HL-60 (cell line): ENCODE data around the gene MX2.

ENCODE experiments used
- DNase-seq, 2 experiments: peaks; one replicate each; pipeline ENCODE4 v3.0.0-alpha.2; 2010 to 2020; ENCODE audit warnings: low read depth in 1 of 2, low spot score in 1 of 2
- H3K27ac ChIP-seq: fragments of 250-450 bp; sonication (Bioruptor Pico); replicated peaks from 2 replicates; pipeline ENCODE4 v1.5.1; 2020; ENCODE audit warnings: mild to moderate bottlenecking, moderate library complexity
- H3K27me3 ChIP-seq: fragments of 250-450 bp; sonication (Bioruptor Pico); 2 replicates; pipeline ENCODE4 v1.5.1; 2021; ENCODE audit warnings: mild to moderate bottlenecking, moderate library complexity; ENCODE audit not compliant: insufficient read depth, poor library complexity, severe bottlenecking
- H3K4me3 ChIP-seq: replicated peaks from 2 replicates; pipeline ENCODE4 v1.5.1; 2011; ENCODE audit warnings: mild to moderate bottlenecking, control low read depth, low read length; ENCODE audit not compliant: insufficient read depth
- GABPA ChIP-seq: IDR thresholded peaks from 2 replicates; pipeline ENCODE4 v1.6.1; 2012; ENCODE audit warnings: low read depth
- POLR2AphosphoS5 ChIP-seq: IDR thresholded peaks from 2 replicates; pipeline ENCODE4 v1.6.1; 2012; ENCODE audit warnings: low read depth
- SPI1 ChIP-seq: IDR thresholded peaks from 2 replicates; pipeline ENCODE4 v1.6.1; 2012; ENCODE audit warnings: low read depth, mild to moderate bottlenecking, borderline replicate concordance
- TF ChIP-seq, protein P1 (sequence below): IDR thresholded peaks from 2 replicates; pipeline ENCODE4 v1.6.1; 2012; ENCODE audit warnings: low read depth; ENCODE audit not compliant: insufficient replicate concordance
- TF ChIP-seq, protein P2 (sequence below): IDR thresholded peaks from one replicate; pipeline ENCODE4 v1.5.1; 2011; ENCODE audit warnings: low read length, control low read depth, inconsistent platforms; ENCODE audit not compliant: insufficient read depth

The MX2 gene

DNA sequence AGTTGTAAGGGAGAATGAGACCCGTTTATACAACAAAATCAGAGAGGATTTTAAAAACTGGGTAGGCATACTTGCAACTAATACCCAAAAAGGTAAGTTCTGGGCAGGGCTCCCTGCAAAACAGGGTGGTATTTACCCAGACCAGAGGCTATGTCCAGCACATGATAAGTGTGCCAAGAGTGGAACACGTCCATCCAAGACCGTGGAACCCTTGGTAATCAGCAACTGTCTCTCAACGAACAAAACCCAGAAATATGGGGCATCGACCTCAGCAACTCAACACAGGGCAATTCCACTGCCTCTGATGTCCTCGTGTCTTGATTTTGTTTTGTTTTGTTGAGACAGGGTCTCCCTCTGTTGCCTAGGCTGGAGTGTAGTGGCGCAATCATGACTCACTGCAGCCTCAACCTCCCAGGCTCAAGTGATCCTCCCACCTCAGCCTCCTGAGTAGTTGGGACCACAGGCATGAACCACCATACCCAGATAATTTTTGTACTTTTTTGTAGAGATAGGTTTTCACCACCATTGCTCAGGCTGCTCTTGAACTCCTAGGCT, 37.5 kb downstream of the MX2 start:
- TF ChIP-seq GABPA (no peak), POLR2AphosphoS5 (no peak), SPI1 (no peak)
- TF ChIP-seq, protein P1, sequence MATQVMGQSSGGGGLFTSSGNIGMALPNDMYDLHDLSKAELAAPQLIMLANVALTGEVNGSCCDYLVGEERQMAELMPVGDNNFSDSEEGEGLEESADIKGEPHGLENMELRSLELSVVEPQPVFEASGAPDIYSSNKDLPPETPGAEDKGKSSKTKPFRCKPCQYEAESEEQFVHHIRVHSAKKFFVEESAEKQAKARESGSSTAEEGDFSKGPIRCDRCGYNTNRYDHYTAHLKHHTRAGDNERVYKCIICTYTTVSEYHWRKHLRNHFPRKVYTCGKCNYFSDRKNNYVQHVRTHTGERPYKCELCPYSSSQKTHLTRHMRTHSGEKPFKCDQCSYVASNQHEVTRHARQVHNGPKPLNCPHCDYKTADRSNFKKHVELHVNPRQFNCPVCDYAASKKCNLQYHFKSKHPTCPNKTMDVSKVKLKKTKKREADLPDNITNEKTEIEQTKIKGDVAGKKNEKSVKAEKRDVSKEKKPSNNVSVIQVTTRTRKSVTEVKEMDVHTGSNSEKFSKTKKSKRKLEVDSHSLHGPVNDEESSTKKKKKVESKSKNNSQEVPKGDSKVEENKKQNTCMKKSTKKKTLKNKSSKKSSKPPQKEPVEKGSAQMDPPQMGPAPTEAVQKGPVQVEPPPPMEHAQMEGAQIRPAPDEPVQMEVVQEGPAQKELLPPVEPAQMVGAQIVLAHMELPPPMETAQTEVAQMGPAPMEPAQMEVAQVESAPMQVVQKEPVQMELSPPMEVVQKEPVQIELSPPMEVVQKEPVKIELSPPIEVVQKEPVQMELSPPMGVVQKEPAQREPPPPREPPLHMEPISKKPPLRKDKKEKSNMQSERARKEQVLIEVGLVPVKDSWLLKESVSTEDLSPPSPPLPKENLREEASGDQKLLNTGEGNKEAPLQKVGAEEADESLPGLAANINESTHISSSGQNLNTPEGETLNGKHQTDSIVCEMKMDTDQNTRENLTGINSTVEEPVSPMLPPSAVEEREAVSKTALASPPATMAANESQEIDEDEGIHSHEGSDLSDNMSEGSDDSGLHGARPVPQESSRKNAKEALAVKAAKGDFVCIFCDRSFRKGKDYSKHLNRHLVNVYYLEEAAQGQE: no peak
- TF ChIP-seq, protein P2, sequence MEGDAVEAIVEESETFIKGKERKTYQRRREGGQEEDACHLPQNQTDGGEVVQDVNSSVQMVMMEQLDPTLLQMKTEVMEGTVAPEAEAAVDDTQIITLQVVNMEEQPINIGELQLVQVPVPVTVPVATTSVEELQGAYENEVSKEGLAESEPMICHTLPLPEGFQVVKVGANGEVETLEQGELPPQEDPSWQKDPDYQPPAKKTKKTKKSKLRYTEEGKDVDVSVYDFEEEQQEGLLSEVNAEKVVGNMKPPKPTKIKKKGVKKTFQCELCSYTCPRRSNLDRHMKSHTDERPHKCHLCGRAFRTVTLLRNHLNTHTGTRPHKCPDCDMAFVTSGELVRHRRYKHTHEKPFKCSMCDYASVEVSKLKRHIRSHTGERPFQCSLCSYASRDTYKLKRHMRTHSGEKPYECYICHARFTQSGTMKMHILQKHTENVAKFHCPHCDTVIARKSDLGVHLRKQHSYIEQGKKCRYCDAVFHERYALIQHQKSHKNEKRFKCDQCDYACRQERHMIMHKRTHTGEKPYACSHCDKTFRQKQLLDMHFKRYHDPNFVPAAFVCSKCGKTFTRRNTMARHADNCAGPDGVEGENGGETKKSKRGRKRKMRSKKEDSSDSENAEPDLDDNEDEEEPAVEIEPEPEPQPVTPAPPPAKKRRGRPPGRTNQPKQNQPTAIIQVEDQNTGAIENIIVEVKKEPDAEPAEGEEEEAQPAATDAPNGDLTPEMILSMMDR: no peak
- Histone ChIP-seq H3K27me3 (no peaks in the 10 kb centered on the region), H3K4me3 (no peak overlapping the region), H3K27ac (no peak overlapping the region)
- DNase-seq: no peak

DNA sequence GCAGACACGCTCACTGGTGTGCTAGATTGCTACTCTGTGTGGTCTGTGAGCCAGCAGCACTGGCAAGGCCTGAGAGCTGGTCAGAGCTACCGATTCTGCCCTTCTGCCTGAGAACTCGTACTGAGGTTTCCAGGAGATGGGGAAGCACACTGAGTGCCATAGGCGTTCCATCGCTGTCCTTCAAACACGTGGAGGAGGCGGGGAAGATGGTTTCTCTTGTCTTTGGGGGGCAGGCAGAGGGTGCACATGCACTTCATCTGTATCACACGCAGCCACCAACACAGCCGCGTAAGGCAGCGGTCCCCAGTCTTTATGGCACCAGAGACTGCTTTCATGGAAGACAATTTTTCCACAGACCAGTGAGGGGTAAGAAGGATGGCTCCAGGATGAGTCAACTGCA, 40.4 kb downstream of the MX2 start:
- Histone ChIP-seq H3K27me3 (no peaks in the 10 kb centered on the region), H3K27ac (no peak overlapping the region), H3K4me3 (no peak overlapping the region)
- DNase-seq: no peak
- TF ChIP-seq POLR2AphosphoS5: no peak
- TF ChIP-seq SPI1: no peak
- no peak for TF ChIP-seq GABPA
- TF ChIP-seq, protein P2: no peak
- TF ChIP-seq, protein P1: no peak

DNA sequence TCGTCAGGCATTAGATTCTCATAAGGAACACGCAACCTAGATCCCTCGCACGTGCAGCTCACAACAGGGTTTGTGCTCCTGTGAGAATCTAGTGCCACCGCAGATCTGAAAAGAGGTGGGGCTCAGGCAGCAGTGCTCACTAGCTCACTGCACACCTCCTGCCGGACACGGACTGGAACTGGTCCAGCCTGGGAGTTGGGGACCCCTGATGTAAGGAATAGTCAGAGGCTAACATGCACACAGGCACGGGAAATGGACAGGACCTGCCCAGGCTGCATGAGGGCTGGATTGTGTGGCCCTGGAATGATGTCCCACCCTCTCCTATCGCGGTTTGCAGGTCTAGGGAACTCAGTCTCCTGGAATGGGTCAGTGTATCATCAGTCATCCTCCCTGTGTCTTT, 41.0 kb downstream of the MX2 start:
- no peak for DNase-seq
- TF ChIP-seq GABPA (no peak), POLR2AphosphoS5 (no peak), SPI1 (no peak)
- TF ChIP-seq, protein P2: no peak
- TF ChIP-seq, protein P1: no peak
- no peak overlapping the region for H3K4me3 ChIP-seq
- no peaks in the 10 kb centered on the region for H3K27me3 ChIP-seq
- H3K27ac ChIP-seq: no peak overlapping the region
